Stomach (tissue), 4 donors: ENCODE data around the gene HBQ1.

Source experiments
- POLR2AphosphoS5 ChIP-seq, 3 donors: sonication (generic); formaldehyde crosslinking; IDR thresholded peaks; one replicate each; pipeline ENCODE4 v1.6.1; 2016; ENCODE audit warnings: antibody characterized with exemption in 3 of 3
- TF ChIP-seq, protein P1 (sequence below), 7 experiments: fragments of 450-650 bp in 4 of 7; fragments of 200-600 bp in 3 of 7; sonication (generic) in 3 of 7; IDR thresholded peaks; one replicate each; pipeline ENCODE4 v1.5.1; 2016 to 2019; ENCODE audit warnings: antibody characterized with exemption in 7 of 7, control low read depth in 2 of 7, mild to moderate bottlenecking in 1 of 7

DNA sequence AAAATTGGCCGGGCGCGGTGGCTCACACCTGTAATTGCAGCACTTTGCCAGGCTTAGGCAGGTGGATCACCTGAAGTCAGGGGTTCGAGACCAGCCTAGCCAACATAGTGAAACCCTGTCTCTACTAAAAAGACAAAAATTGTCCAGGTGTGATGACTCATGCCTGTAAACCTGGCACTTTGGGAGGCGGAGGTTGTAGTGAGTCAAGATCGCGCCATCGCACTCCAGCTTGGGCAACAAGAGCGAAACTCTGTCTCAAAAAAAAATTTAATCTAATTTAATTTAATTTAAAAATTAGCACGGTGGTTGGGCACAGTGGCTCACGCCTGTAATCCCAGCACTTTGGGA lies 1.6 kb upstream of the HBQ1 start:
- TF ChIP-seq POLR2AphosphoS5 (IDR thresholded peaks at IDR 0.05) = no peak
- TF ChIP-seq, protein P1, sequence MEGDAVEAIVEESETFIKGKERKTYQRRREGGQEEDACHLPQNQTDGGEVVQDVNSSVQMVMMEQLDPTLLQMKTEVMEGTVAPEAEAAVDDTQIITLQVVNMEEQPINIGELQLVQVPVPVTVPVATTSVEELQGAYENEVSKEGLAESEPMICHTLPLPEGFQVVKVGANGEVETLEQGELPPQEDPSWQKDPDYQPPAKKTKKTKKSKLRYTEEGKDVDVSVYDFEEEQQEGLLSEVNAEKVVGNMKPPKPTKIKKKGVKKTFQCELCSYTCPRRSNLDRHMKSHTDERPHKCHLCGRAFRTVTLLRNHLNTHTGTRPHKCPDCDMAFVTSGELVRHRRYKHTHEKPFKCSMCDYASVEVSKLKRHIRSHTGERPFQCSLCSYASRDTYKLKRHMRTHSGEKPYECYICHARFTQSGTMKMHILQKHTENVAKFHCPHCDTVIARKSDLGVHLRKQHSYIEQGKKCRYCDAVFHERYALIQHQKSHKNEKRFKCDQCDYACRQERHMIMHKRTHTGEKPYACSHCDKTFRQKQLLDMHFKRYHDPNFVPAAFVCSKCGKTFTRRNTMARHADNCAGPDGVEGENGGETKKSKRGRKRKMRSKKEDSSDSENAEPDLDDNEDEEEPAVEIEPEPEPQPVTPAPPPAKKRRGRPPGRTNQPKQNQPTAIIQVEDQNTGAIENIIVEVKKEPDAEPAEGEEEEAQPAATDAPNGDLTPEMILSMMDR (IDR thresholded peaks at IDR 0.05) = no peak
